T-cell (primary cell): Measurements from ENCODE around the gene CENATAC. TPM values are rescaled to one million over a fixed set of nuclear protein-coding genes. Genes with fewer than 3 reads are reported as not detected.
A peak's percentile ranks its signal among the peaks of the same experiment; 100 is the strongest.
"Not testable (repeated sequence)": the region's sequence is repeated elsewhere in the genome, so short reads cannot be mapped to it uniquely, and the experiment has no call there.

Experiments
- ATAC-seq, 4 experiments: fragments of 200-7000 bp in 3 of 4; fragments of 150-1000 bp in 1 of 4; cut with Tn5 transposase; replicated peaks in 1 of 4; 1 replicate in 3 of 4; 2 replicates in 1 of 4; pipeline ENCODE4 v1.10.0; 2021; ENCODE audit warnings: moderate library complexity in 3 of 4, mild to moderate bottlenecking in 2 of 4, moderate number of reproducible peaks in 1 of 4
- CTCF ChIA-PET, 2 donors: fragments of 300-600 bp; sonication (Branson Sonifier 250); formaldehyde crosslinking; loops; one replicate each; lab custom pipeline; 2022; ENCODE audit warnings: antibody characterized with exemption in 2 of 2; lab: Charles Lee
- POLR2A ChIA-PET, 2 donors: fragments of 300-600 bp; sonication (Branson Sonifier 250); formaldehyde crosslinking; loops; one replicate each; lab custom pipeline; 2022; ENCODE audit warnings: antibody characterized with exemption in 2 of 2; lab: Charles Lee
- DNase-seq, 35 experiments: peaks; one replicate each; pipeline versions ENCODE4 v3.0.0 to v3.0.0-alpha.2; 2013 to 2023
- H3K27ac ChIP-seq: one replicate; pipeline ENCODE4 v1.5.1; 2013; ENCODE audit warnings: low read length
- H3K27me3 ChIP-seq, 2 experiments: replicated peaks in 1 of 2; 1 replicate in 1 of 2; 2 replicates in 1 of 2; pipeline versions ENCODE4 v1.6.1 to v1.7.0; 2013; ENCODE audit warnings: low read length in 1 of 2, mixed read lengths in 1 of 2; ENCODE audit not compliant: control insufficient read depth in 2 of 2, insufficient read depth in 2 of 2; ENCODE audit errors: extremely low read depth in 1 of 2
- H3K36me3 ChIP-seq, 2 donors: 1 replicate in 1 of 2; 2 replicates in 1 of 2; pipeline versions ENCODE4 v1.6.1 to v1.7.0; 2013; ENCODE audit warnings: low read length in 1 of 2; ENCODE audit not compliant: control insufficient read depth in 2 of 2, insufficient read depth in 1 of 2; ENCODE audit errors: extremely low read depth in 1 of 2
- H3K4me1 ChIP-seq, 2 experiments: 1 replicate in 1 of 2; 2 replicates in 1 of 2; pipeline versions ENCODE4 v1.6.1 to v1.7.0; 2013; ENCODE audit warnings: low read length in 2 of 2, mixed read lengths in 1 of 2; ENCODE audit not compliant: insufficient read depth in 2 of 2, control insufficient read depth in 1 of 2; ENCODE audit errors: extremely low read depth in 1 of 2
- H3K4me3 ChIP-seq, 2 donors: 1 replicate in 1 of 2; 2 replicates in 1 of 2; pipeline versions ENCODE4 v1.5.1 to v1.7.0; 2013; ENCODE audit warnings: mild to moderate bottlenecking in 2 of 2, low read length in 1 of 2, moderate library complexity in 1 of 2; ENCODE audit not compliant: control insufficient read depth in 1 of 2; ENCODE audit errors: extremely low read depth in 1 of 2
- H3K9me3 ChIP-seq: 2 replicates; pipeline ENCODE4 v1.7.0; 2013
- H3K27ac Mint-ChIP-seq, 2 donors: one replicate each; pipeline ENCODE4 v1.8.0; 2020 to 2021; ENCODE audit warnings: mild to moderate bottlenecking in 2 of 2, mixed read lengths in 2 of 2
- H3K27me3 Mint-ChIP-seq, 2 donors: one replicate each; pipeline ENCODE4 v1.8.0; 2021 to 2022; ENCODE audit warnings: mixed read lengths in 2 of 2
- H3K36me3 Mint-ChIP-seq: one replicate; pipeline ENCODE4 v1.8.0; 2021; ENCODE audit warnings: mixed read lengths
- H3K4me1 Mint-ChIP-seq, 3 donors: one replicate each; pipeline ENCODE4 v1.8.0; 2020 to 2022; ENCODE audit warnings: mixed read lengths in 3 of 3, mild to moderate bottlenecking in 1 of 3
- H3K4me3 Mint-ChIP-seq, 3 donors: one replicate each; pipeline ENCODE4 v1.8.0; 2020 to 2022; ENCODE audit warnings: mild to moderate bottlenecking in 3 of 3, mixed read lengths in 3 of 3, moderate library complexity in 3 of 3
- H3K9me3 Mint-ChIP-seq, 3 donors: one replicate each; pipeline ENCODE4 v1.8.0; 2020 to 2022; ENCODE audit warnings: mixed read lengths in 3 of 3
- WGBS: methylation state at CpG from one replicate; pipeline ENCODE4 v1.1.5; 2013; ENCODE audit warnings: missing lambda C conversion rate; ENCODE audit not compliant: insufficient coverage; 5-methylcytosine and 5-hydroxymethylcytosine counted together
- total RNA-seq, 35 experiments: library from RNA in 6 of 35; stranded (reverse) in 6 of 35; fragments of 120-200 nt in 1 of 35; gene quantifications; one replicate each; pipeline versions ENCODE4 v1.2.1 to v1.2.4 and lab custom pipeline; 2013 to 2026

Gene CENATAC
- total RNA-seq, 5 donors from 2014 or later (not counting 1 experiment from before 2014, with no cell fraction given): 104 to 121 (median 118) TPM

DNA sequence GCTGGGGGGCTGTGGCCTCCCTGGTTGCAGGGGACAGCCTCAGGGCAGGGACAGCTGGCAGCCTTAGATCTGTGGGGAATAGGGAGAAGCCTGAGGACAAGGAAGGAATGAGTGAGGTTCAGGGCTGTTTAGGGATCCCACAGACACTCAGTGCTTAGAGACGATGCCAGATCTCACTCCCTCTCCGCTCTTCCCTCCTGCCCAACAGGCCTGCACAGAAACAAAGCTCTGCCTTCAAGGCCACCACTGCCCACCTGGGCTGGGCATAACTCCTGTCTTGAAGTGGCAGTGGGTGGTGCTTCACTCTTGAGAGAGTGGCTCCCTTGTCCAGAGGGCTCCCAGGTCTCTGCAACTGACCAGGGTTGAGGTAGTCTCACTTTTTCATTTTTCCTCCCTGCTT is 13.1 kb upstream of the CENATAC start:
- Histone ChIP-seq H3K4me1 (no peaks in the 10 kb centered on the region), H3K9me3 (no peaks in the 10 kb centered on the region), H3K36me3 (no peaks in the 10 kb centered on the region), H3K27ac (no peak overlapping the region), H3K27me3 (peaks cover 0 to under 1% of the 10 kb centered on the region in 2 experiments), H3K4me3 (no peak overlapping the region)
- Mint-ChIP-seq H3K36me3 (no peaks in the 10 kb centered on the region), H3K27me3 (no peaks in the 10 kb centered on the region), H3K4me1 (no peaks in the 10 kb centered on the region), H3K9me3 (no peaks in the 10 kb centered on the region), H3K4me3 (no peak overlapping the region), H3K27ac (no peak overlapping the region)
- WGBS: no CpG with 5 or more reads among the region's 2 CpGs
- DNase-seq (no peak), ATAC-seq (no peak)
- ChIA-PET POLR2A (interaction anchor here in 1 of 2 donors (1.0 kb wide), 1 partner anchor 8 kb away, joined by 3 read pairs; no protein-coding TSS in a partner anchor), CTCF (no interaction called here)

DNA sequence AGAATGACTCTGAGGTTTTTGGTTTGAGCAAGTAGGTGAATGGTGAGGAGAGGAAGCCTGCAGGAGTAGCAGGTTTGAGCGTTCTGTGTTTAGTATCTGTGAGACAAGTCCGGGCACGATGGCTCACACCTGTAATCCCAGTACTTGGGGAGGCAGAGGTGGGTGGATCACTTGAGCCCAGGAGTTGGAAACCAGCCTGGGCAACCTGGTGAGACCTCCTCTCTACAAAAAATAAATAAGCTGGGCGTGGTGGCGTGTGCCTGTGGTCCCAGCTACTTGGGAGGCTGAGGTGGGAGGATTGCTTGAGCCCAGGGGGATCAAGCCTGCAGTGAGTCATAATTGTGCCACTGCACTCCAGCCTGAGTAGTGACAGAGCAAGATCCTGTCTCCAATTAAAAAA is 9.7 kb upstream of the CENATAC start:
- no peaks in the 10 kb centered on the region for H3K36me3 ChIP-seq
- DNase-seq: no peak
- H3K9me3 Mint-ChIP-seq: no peaks in the 10 kb centered on the region
- POLR2A ChIA-PET: no interaction called here
- CTCF ChIA-PET: interaction anchor here (0.7 kb wide), 2 partner anchors 25 to 41 kb away, joined by 3 to 6 read pairs; no protein-coding TSS in a partner anchor
- no peaks in the 10 kb centered on the region for H3K4me1 ChIP-seq
- no peak overlapping the region for H3K27ac Mint-ChIP-seq
- H3K36me3 Mint-ChIP-seq: no peaks in the 10 kb centered on the region
- H3K4me3 ChIP-seq: no peak overlapping the region
- H3K27ac ChIP-seq: no peak overlapping the region
- no peaks in the 10 kb centered on the region for H3K27me3 Mint-ChIP-seq
- no peak for ATAC-seq
- H3K27me3 ChIP-seq: no peaks in the 10 kb centered on the region
- no peak overlapping the region for H3K4me3 Mint-ChIP-seq
- no peaks in the 10 kb centered on the region for H3K9me3 ChIP-seq
- no peaks in the 10 kb centered on the region for H3K4me1 Mint-ChIP-seq
- WGBS: 80% methylated on average over 1 of the region's 5 CpGs

DNA sequence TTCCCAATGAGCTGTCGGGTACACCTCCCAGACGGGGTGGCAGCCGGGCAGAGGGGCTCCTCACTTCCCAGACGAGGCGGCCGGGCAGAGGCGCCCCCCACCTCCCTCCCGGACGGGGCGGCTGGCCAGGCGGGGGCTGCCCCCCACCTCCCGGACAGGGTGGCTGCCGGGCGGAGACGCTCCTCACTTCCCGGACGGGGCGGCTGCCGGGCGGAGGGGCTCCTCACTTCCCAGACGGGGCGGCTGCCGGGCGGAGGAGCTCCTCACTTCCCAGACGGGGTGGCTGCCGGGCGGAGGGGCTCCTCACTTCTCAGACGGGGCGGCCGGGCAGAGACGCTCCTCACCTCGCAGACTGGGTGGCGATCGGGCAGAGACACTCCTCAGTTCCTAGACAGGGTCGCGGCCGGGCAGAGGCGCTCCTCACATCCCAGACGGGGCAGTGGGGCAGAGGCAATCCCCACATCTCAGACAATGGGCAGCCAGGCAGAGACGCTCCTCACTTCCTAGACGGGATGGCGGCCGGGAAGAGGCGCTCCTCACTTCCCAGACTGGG is 6.4 kb upstream of the CENATAC start:
- POLR2A ChIA-PET, H3K36me3 ChIP-seq, H3K9me3 Mint-ChIP-seq, H3K27me3 Mint-ChIP-seq, ATAC-seq, H3K27ac Mint-ChIP-seq, CTCF ChIA-PET, H3K36me3 Mint-ChIP-seq, H3K4me1 ChIP-seq, DNase-seq, H3K9me3 ChIP-seq, H3K27ac ChIP-seq, H3K4me3 ChIP-seq, H3K4me3 Mint-ChIP-seq, H3K4me1 Mint-ChIP-seq, H3K27me3 ChIP-seq: not testable (repeated sequence)
- over 99% methylated on average over 17 of the region's 44 CpGs for WGBS

DNA sequence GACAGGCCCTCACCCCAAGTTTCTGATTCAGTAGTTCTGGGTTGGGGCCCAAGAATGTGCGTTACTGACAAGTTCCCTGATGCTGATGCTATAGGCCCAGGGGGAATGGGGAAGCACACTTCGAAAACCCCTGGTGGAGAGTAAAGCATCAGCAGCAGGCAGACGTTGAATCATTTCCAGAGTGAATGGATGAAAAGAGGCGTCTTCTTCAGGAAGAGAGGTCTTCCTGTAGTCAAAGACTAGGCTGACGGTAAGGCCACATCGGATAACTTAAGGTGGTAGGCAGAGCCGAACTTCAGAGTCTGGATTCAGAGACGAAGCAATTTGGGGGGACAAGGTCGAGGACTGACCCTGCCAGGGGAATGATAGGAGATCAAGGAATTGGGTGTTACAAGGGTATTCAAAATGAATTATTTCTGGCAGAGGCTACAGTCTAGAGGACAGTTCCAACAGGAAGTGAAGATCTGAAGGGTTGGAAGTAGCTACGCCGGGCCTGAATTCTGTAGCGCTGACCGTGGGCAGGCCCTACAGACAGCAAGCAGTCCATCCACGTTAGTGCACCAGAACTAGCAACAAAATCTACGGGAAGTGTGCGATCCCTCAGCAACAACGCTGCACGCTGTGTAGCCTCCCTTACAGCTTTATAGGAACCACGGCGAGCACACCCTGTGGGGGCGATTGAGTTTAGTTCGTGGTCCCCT is 862 bp upstream of the CENATAC start:
- ChIA-PET CTCF (interaction anchor here in 1 of 2 donors (1.0 to 1.4 kb wide), 4 partner anchors 18 to 209 kb away, joined by 3 to 8 read pairs (median 4); partner anchors contain the start of genes CBL, TRAPPC4 and VPS11), POLR2A (interaction anchor here (0.6 to 1.3 kb wide), 5 partner anchors 17 to 209 kb away, joined by 3 to 15 read pairs (median 7); partner anchors contain the start of genes CBL (in 1 of the 2), RPS25 (in 1 of the 2) and TRAPPC4 (in 1 of the 2))
- H3K4me3 Mint-ChIP-seq: peak overlapping the region; percentile 92 to 98 (median 97)
- Histone ChIP-seq H3K27ac (peak overlapping the region; percentile 54), H3K4me1 (peaks cover 14 to 34% of the 10 kb centered on the region in 2 experiments), H3K27me3 (no peaks in the 10 kb centered on the region), H3K4me3 (peak overlapping the region; percentile 85 to 89), H3K36me3 (peaks cover 6 to 22% of the 10 kb centered on the region in 2 donors), H3K9me3 (no peaks in the 10 kb centered on the region)
- WGBS: 7% methylated on average over 15 of the region's 22 CpGs
- peak in 26 of 35 experiments; percentile 5 to 65 (median 19) for DNase-seq
- H3K9me3 Mint-ChIP-seq: no peaks in the 10 kb centered on the region
- peaks cover 13% of the 10 kb centered on the region for H3K36me3 Mint-ChIP-seq
- H3K4me1 Mint-ChIP-seq: peaks cover 38 to 41% (median 41%) of the 10 kb centered on the region in 3 donors
- ATAC-seq: peak; percentile 24 to 38 (median 30)
- H3K27ac Mint-ChIP-seq: peak overlapping the region; percentile 90
- H3K27me3 Mint-ChIP-seq: no peaks in the 10 kb centered on the region

DNA sequence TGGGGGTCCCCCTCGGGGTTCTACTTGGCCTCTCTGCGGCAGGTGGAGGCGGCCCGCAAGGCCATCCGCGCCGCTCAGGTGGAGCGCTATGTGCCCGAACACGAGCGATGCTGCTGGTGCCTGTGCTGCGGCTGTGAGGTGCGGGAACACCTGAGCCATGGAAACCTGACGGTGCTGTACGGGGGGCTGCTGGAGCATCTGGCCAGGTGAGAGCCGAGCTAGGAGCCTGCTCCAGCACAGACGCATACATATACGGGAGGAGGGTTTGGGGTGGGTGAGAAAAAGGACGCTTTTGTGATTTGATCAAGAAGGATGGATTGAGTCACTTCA is 415 bp downstream of the CENATAC start:
- H3K27me3 Mint-ChIP-seq: no peaks in the 10 kb centered on the region
- H3K27me3 ChIP-seq: no peaks in the 10 kb centered on the region
- peaks cover 9 to 33% of the 10 kb centered on the region in 2 donors for H3K36me3 ChIP-seq
- H3K36me3 Mint-ChIP-seq: peaks cover 18% of the 10 kb centered on the region
- ChIA-PET POLR2A (interaction anchor here in 1 of 2 donors (0.5 to 1.3 kb wide), 2 partner anchors 9 to 20 kb away, joined by 4 to 7 read pairs; partner anchors contain the start of genes RPS25 and TRAPPC4), CTCF (interaction anchor here in 1 of 2 donors (1.3 to 1.4 kb wide), 2 partner anchors 21 to 69 kb away, joined by 3 to 8 read pairs; partner anchors contain the start of genes TRAPPC4 and VPS11)
- ATAC-seq (peak; percentile 19 to 28 (median 20)), DNase-seq (no peak)
- peak overlapping the region; percentile 85 to 89 for H3K4me3 ChIP-seq
- H3K27ac ChIP-seq: peak overlapping the region; percentile 78
- WGBS: 1% methylated on average over 18 of the region's 19 CpGs
- peaks cover 38 to 44% (median 44%) of the 10 kb centered on the region in 3 donors for H3K4me1 Mint-ChIP-seq
- H3K9me3 ChIP-seq: no peaks in the 10 kb centered on the region
- H3K4me1 ChIP-seq: peaks cover 14 to 34% of the 10 kb centered on the region in 2 experiments
- peak overlapping the region; percentile 90 for H3K27ac Mint-ChIP-seq
- H3K4me3 Mint-ChIP-seq: peak overlapping the region; percentile 92 to 98 (median 97)
- H3K9me3 Mint-ChIP-seq: no peaks in the 10 kb centered on the region

DNA sequence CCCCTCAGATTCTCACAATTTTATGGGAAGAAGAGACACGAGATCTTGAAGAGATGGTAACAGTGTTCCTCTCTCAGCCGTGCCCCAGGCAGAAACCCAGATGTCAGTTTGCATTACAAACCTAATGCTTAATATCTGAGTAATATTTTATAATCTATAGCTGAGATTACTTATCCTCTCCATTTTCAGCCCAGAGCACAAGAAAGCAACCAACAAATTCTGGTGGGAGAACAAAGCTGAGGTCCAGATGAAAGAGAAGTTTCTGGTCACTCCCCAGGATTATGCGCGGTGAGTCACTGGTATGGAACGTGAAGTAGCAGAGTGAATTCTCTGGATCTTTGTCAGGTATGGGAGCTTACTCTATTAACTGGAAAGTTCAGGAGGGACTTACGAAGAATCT is 884 bp downstream of the CENATAC start:
- Mint-ChIP-seq H3K4me1 (peaks cover 38 to 44% (median 44%) of the 10 kb centered on the region in 3 donors), H3K27me3 (no peaks in the 10 kb centered on the region), H3K36me3 (peaks cover 18% of the 10 kb centered on the region), H3K27ac (peak overlapping the region; percentile 90), H3K9me3 (no peaks in the 10 kb centered on the region), H3K4me3 (peak overlapping the region; percentile 92 to 98 (median 97))
- Histone ChIP-seq H3K27ac (peak overlapping the region; percentile 78), H3K4me3 (peak overlapping the region; percentile 85 to 89), H3K36me3 (peaks cover 9 to 36% of the 10 kb centered on the region in 2 donors), H3K27me3 (no peaks in the 10 kb centered on the region), H3K4me1 (peaks cover 14 to 34% of the 10 kb centered on the region in 2 experiments), H3K9me3 (no peaks in the 10 kb centered on the region)
- ATAC-seq (no peak), DNase-seq (no peak)
- CTCF ChIA-PET: interaction anchor here in 1 of 2 donors (0.5 kb wide), 1 partner anchor 24 kb away, joined by 6 read pairs; no protein-coding TSS in a partner anchor
- 81% methylated on average over 3 of the region's 6 CpGs for WGBS
- POLR2A ChIA-PET: interaction anchor here (0.5 to 0.7 kb wide), 4 partner anchors 10 to 19 kb away, joined by 3 to 16 read pairs (median 5); no protein-coding TSS in a partner anchor
